PFSK-1 (cell line): ENCODE results near the gene HSDL1.

Experiments
- FOXP2 ChIP-seq: optimal IDR thresholded peaks from 2 replicates; pipeline ENCODE3; 2011; ENCODE audit warnings: borderline replicate concordance, control low read depth, inconsistent platforms; ENCODE audit not compliant: insufficient read depth; ENCODE audit errors: extremely low read length, extremely low read depth
- POLR2AphosphoS5 ChIP-seq: IDR thresholded peaks from 2 replicates; pipeline ENCODE4 v1.6.1; 2012; ENCODE audit warnings: low read depth, mild to moderate bottlenecking, control low read depth, low read length, moderate library complexity
- REST ChIP-seq, 2 experiments: IDR thresholded peaks; 2 replicates each; pipeline versions ENCODE4 v1.6.1 to v1.8.0; 2011 to 2012; ENCODE audit warnings: low read depth in 2 of 2, low read length in 2 of 2, control low read depth in 1 of 2, inconsistent platforms in 1 of 2, mild to moderate bottlenecking in 1 of 2, moderate library complexity in 1 of 2; ENCODE audit not compliant: insufficient read depth in 1 of 2
- SIN3A ChIP-seq: IDR thresholded peaks from 2 replicates; pipeline ENCODE4 v1.6.1; 2012; ENCODE audit warnings: mild to moderate bottlenecking, low read length, moderate library complexity, borderline replicate concordance; ENCODE audit not compliant: insufficient read depth
- TAF1 ChIP-seq: IDR thresholded peaks from 2 replicates; pipeline ENCODE4 v1.6.1; 2012; ENCODE audit warnings: low read length, control low read depth, borderline replicate concordance; ENCODE audit not compliant: insufficient read depth

Gene HSDL1

GRCh38 chr16:84136331-84137125 lies 8.4 kb downstream of the HSDL1 start:
- TF ChIP-seq REST (IDR thresholded peaks at IDR 0.05; ENCODE audit: insufficient read depth in 1 of 2, low read depth in 2 of 2, low read length in 2 of 2) (no peak), TAF1 (no peak), FOXP2 (no peak)

- TF ChIP-seq FOXP2 (no peak), TAF1 (no peak), SIN3A (no peak), REST (IDR thresholded peaks at IDR 0.05; ENCODE audit: insufficient read depth in 1 of 2, low read depth in 2 of 2, low read length in 2 of 2) (no peak), POLR2AphosphoS5 (no peak)
These were observed 12.3 kb downstream of the HSDL1 start for GRCh38 chr16:84132527-84133285.

- no peak for TF ChIP-seq FOXP2
- TF ChIP-seq POLR2AphosphoS5, result no peak
- TF ChIP-seq REST (IDR thresholded peaks at IDR 0.05; ENCODE audit: insufficient read depth in 1 of 2, low read depth in 2 of 2, low read length in 2 of 2), result no peak
- no peak for TF ChIP-seq TAF1
- TF ChIP-seq SIN3A, result no peak
These were observed 13.9 kb downstream of the HSDL1 start for GRCh38 chr16:84131117-84131516.

- TF ChIP-seq POLR2AphosphoS5 (no peak), FOXP2 (no peak), SIN3A (no peak), TAF1 (no peak), REST (IDR thresholded peaks at IDR 0.05; ENCODE audit: insufficient read depth in 1 of 2, low read depth in 2 of 2, low read length in 2 of 2) (no peak)
These were observed 20.5 kb downstream of the HSDL1 start for GRCh38 chr16:84124257-84125073.
